Progenitor cell of endocrine pancreas (in vitro differentiated cells): ENCODE results near the gene FBXO24. TPM values are rescaled to one million over a fixed set of nuclear protein-coding genes. Genes with fewer than 3 reads are reported as not detected.

Experiments used
- DNase-seq: peaks from one replicate; pipeline ENCODE4 v3.0.0; 2021; ENCODE audit warnings: low spot score; ENCODE audit not compliant: unreplicated experiment
- H3K27ac Mint-ChIP-seq: 2 replicates; pipeline ENCODE4 v1.8.0; 2021; ENCODE audit warnings: mild to moderate bottlenecking, moderate library complexity, mixed read lengths
- H3K27me3 Mint-ChIP-seq: 2 replicates; pipeline ENCODE4 v1.8.0; 2021; ENCODE audit warnings: mixed read lengths
- H3K36me3 Mint-ChIP-seq: 2 replicates; pipeline ENCODE4 v1.8.0; 2022; ENCODE audit warnings: mixed read lengths; ENCODE audit not compliant: insufficient read depth
- H3K4me1 Mint-ChIP-seq: 2 replicates; pipeline ENCODE4 v1.8.0; 2021; ENCODE audit warnings: low read depth, mixed read lengths
- H3K4me3 Mint-ChIP-seq: 2 replicates; pipeline ENCODE4 v1.8.0; 2021; ENCODE audit warnings: low read depth, mild to moderate bottlenecking, moderate library complexity, mixed read lengths
- H3K9me3 Mint-ChIP-seq: 2 replicates; pipeline ENCODE4 v1.8.0; 2021; ENCODE audit warnings: low read depth, mixed read lengths
- total RNA-seq: library from RNA; stranded (reverse); gene quantifications from 2 replicates; pipeline ENCODE4 v1.2.1, GENCODE V29; 2021
- TF ChIP-seq, protein P1 (sequence below): fragments of 200-600 bp; sonication (generic); IDR thresholded peaks from one replicate; pipeline ENCODE4 v1.5.0; 2021; ENCODE audit warnings: antibody characterized with exemption, mild to moderate bottlenecking; ENCODE audit not compliant: unreplicated experiment

The FBXO24 gene
- total RNA-seq, 1 donor from 2014 or later: 0.41 TPM

DNA sequence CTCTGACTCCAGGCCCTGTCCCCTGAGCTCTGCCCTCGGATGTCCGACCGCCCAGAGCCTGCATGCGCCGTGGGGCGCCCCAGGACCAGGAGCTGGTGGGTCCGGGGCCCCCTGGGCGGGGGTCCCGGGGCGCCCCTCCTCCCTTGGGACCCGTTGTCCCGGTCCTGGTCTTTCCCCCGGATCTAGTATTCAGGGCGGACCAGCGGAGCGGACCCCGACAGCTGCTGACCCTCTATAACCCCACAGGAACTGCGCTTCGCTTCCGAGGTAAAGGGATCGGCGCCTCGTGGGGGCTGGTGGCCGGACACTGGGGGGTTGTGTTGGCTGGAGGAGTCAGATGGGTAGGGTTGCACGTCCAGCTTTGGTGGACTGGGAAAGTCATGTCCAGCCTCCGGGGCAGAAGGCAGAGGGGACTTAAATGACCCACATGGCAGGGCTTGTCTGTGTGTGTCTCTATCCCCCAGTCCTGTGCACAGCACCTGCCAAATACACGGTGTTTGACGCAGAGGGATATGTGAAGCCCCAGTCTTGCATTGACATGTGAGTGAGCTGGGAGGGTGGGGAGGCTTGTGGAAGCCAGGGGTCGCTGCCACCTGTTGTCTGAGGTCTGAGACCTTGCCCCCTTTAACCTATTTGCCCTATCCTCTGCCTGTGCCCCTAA, 26.7 kb downstream of the FBXO24 start:
- Mint-ChIP-seq H3K4me3 (peak overlapping the region; percentile 99), H3K4me1 (peaks cover 3% of the 10 kb centered on the region), H3K36me3 (peaks cover 5% of the 10 kb centered on the region), H3K9me3 (no peaks in the 10 kb centered on the region), H3K27ac (peak overlapping the region; percentile 33), H3K27me3 (no peaks in the 10 kb centered on the region)
- DNase-seq: peak; percentile 27
- TF ChIP-seq, protein P1, sequence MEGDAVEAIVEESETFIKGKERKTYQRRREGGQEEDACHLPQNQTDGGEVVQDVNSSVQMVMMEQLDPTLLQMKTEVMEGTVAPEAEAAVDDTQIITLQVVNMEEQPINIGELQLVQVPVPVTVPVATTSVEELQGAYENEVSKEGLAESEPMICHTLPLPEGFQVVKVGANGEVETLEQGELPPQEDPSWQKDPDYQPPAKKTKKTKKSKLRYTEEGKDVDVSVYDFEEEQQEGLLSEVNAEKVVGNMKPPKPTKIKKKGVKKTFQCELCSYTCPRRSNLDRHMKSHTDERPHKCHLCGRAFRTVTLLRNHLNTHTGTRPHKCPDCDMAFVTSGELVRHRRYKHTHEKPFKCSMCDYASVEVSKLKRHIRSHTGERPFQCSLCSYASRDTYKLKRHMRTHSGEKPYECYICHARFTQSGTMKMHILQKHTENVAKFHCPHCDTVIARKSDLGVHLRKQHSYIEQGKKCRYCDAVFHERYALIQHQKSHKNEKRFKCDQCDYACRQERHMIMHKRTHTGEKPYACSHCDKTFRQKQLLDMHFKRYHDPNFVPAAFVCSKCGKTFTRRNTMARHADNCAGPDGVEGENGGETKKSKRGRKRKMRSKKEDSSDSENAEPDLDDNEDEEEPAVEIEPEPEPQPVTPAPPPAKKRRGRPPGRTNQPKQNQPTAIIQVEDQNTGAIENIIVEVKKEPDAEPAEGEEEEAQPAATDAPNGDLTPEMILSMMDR: peak; percentile 22

DNA sequence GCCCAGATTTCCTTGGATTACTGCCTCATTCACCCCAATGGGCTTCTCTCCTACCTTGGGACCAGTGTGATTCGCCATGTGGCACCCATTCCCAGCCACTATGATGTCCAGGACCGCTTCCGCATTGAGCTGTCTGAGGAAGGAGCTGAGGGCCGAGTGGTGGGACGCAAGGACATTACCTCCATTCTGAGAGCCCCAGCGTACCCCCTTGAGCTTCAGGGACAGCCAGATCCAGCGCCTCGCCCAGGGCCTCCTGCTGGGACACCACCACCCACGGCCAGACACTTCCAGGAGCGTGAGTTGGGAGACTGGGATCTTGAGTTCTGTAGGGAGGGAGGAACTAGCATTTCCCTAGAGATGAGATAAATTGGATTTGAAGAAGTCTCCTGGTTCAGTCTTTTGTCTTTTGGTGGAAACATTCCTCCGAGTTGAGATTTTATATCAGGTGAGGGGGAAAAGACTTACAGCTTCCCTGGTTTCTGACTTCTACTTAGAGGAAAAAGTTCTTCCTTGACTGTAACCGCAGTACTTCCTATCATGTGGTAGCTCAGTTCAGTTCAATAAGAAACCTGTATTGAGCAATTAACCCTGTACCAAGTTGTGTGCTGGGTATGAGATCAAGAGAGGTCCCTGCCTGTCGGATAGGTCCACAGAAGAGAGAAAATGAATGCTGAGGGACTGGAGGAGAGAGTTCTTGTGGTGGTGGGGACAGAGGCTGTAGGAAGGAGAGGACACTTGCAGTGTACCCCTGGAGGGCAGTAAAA, 27.5 kb downstream of the FBXO24 start:
- TF ChIP-seq, protein P1: no peak
- Mint-ChIP-seq H3K9me3 (no peaks in the 10 kb centered on the region), H3K4me3 (peak overlapping the region; percentile 99), H3K4me1 (peaks cover 3% of the 10 kb centered on the region), H3K27me3 (no peaks in the 10 kb centered on the region), H3K27ac (no peak overlapping the region), H3K36me3 (peaks cover 5% of the 10 kb centered on the region)
- DNase-seq: no peak

DNA sequence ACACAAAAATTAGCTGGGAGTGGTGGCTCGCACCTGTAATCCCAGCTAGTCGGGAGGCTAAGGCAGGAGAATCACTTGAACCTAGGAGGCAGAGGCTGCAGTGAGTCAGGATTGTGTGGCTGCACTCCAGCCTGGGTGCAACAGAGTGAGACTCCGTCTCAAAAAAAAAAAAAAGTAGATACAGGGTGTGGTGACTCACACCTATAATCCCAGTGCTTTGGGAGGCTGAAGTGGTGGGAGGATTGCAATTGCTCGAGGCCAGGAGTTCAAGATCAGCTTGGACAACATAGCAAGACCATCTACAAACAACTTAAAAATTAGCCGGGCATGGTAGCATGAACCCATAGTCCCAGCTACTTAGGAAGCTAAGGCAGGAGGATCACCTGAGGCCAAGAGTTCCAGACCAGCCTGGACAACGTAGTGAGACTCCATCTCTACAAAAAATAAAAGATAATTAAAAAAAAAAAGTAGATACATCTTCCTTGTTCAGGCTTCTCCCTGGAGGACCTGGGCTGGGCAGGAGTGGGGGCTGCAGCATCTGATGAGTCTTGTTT, 28.3 kb downstream of the FBXO24 start:
- Mint-ChIP-seq H3K27ac (no peak overlapping the region), H3K4me1 (peaks cover 3% of the 10 kb centered on the region), H3K9me3 (no peaks in the 10 kb centered on the region), H3K36me3 (peaks cover 5% of the 10 kb centered on the region), H3K27me3 (no peaks in the 10 kb centered on the region), H3K4me3 (no peak overlapping the region)
- TF ChIP-seq, protein P1: no peak
- no peak for DNase-seq

DNA sequence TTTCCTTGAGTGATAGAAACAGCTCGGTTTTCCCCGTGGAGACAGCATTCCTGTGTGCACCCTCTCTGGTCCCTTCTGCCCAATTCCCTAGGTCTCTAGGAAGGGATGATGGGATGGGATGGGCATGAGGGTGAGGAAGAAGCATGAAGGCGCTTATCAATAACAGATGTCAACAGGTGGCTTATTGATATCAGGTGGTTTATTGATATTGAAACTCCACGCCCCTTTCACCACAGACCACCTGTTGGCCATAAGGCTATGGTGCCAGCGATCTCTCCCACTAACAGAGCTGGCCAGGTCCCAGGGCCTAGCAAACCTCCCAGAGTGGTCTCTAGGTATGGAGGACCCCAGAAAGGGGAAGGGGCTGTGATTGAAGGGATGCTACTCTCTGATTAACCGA, 34.1 kb downstream of the FBXO24 start:
- Mint-ChIP-seq H3K9me3 (no peaks in the 10 kb centered on the region), H3K27me3 (peaks cover 5% of the 10 kb centered on the region), H3K27ac (no peak overlapping the region), H3K36me3 (peaks cover 7% of the 10 kb centered on the region), H3K4me3 (no peak overlapping the region), H3K4me1 (no peaks in the 10 kb centered on the region)
- TF ChIP-seq, protein P1: no peak
- DNase-seq: no peak

DNA sequence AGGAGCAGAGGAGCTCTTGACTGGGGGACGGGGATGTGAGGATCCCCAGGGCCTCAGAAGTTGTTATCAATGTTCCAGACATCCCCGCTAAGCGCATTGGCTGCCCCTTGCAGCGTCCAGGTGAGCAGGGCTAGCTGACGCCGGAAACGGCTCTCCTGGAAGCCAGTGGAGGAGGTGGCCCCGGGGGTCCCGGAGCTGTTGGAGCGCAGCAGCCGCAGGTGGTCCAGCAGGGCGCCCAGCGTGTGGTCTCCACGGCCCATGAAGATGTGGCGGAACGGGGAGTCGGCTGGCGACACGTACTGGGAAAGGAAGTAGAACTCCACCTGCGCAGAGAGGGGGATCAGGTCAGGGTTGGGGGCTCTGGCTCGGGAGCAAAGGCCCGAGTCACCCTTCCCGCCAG, 34.7 kb downstream of the FBXO24 start:
- no peak for DNase-seq
- H3K9me3 Mint-ChIP-seq: no peaks in the 10 kb centered on the region
- peaks cover 6% of the 10 kb centered on the region for H3K36me3 Mint-ChIP-seq
- no peaks in the 10 kb centered on the region for H3K4me1 Mint-ChIP-seq
- H3K27ac Mint-ChIP-seq: no peak overlapping the region
- H3K4me3 Mint-ChIP-seq: no peak overlapping the region
- H3K27me3 Mint-ChIP-seq: peaks cover 10% of the 10 kb centered on the region
- TF ChIP-seq, protein P1: no peak
